GM18519 (cell line): ENCODE results near the gene ANKRD13A.

Experiments
- ATAC-seq: cut with Tn5 transposase; IDR thresholded peaks from one replicate; pipeline ENCODE4 v1.9.1; 2021; ENCODE audit warnings: mild to moderate bottlenecking, moderate library complexity; ENCODE audit not compliant: unreplicated experiment, low FRiP score

Gene ANKRD13A

DNA sequence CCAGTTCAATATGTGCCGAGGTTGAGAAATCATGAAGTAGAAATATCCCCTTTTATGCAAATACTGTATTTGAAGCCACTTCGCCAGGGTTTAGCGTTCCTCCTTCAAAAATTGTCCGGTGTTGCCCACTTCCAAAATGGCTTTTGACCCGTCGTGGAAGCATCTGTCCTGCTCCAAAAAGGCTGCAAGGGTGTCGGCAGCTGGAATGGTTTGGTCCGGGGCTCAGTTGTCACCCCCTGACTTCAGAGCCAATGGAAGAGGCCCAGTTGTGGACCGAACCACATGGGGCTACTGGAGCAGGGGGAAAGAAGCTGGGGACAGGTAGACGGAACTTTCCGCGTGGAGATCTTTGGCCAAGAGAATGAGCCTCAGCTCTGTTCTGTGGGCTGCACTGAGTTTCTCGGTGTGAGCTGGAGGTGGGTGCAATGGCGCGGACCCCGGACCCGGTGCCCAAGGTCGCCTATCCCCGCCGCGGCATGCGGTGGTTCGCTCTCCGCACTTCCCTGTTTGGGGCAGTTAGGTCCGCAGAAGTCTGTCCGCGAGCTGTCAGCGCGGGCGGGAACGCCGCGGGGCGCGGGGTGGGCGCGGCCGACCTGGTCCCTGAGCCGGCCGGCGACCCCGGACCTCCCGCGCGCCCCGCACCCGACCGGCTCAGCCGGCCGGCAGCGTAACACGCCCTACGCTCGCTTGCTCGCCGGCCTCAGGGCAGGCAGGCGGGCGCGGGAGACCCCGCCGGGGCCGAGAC is at the start of gene ANKRD13A:
TSS of gene ANKRD13A (plus strand) at position 527 of the 745 bp plus-strand sequence. CDS start 259 bp downstream, outside the sequence.
- ATAC-seq, result no peak

- no peak for ATAC-seq
Measured at GRCh38 chr12:109950625-109951024, 48.6 kb upstream of the ANKRD13A start.

GRCh38 chr12:109951136-109951535 is 48.1 kb upstream of the ANKRD13A start:
- no peak for ATAC-seq

DNA sequence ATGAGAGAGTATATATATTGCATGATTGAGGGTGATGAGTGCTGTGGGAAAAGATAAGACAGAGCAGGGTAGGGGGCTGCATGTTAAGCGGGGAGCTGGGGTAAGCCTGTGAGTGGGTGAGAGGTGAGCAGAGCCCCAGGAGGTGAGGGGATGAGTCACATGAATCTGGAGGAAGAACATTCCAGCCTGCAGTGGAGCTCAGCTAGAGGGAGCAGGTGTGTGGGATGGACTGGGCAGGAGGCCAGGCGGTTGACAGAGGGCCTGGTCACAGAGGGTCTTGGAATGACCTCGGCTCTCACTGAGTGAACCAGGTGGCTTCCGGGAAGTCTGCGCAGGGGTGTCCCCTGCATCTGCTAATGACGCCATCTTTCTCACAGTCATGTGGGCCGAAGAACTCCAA is 47.5 kb upstream of the ANKRD13A start:
- no peak for ATAC-seq

GRCh38 chr12:109952160-109952858 is 46.9 kb upstream of the ANKRD13A start:
- no peak for ATAC-seq

DNA sequence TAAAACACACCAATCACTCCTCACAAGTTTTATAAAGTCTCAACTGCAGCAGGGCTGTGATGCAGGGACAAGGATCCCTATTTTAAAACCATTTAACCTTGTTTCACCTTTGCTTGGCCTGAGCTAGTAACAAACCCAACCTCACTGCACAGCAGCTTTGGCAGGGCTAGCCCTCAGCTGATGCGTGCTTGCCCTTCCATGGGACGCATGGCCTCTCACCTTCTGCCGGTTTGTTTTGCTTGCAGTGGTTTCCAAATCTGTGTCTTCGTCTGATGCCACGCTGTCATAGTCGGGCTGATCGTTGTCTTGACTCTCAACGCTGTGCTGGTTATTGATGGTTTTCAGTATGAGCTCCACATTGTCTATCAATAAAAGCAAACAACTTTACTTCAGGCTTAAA is 46.4 kb upstream of the ANKRD13A start:
- no peak for ATAC-seq

- no peak for ATAC-seq
Measured at GRCh38 chr12:109953656-109954055, 45.6 kb upstream of the ANKRD13A start.

DNA sequence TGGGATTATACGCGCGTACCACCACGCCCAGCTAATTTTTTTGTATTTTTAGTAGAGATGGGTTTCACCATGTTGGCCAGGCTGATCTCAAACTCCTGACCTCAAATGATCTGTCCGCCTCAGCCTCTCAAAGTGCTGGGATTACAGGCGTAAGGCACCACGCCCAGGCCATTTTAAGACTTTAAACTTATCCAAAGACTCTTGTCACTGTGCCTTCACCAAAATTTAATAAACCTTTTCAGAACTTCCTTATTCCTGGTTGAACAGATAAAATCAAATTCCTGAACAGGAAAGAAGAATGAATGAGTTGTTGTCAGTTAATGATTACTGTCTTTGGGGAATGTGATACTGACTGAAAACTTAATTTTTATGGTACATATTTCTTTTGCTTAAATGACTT is 40.9 kb upstream of the ANKRD13A start:
- ATAC-seq, result no peak

DNA sequence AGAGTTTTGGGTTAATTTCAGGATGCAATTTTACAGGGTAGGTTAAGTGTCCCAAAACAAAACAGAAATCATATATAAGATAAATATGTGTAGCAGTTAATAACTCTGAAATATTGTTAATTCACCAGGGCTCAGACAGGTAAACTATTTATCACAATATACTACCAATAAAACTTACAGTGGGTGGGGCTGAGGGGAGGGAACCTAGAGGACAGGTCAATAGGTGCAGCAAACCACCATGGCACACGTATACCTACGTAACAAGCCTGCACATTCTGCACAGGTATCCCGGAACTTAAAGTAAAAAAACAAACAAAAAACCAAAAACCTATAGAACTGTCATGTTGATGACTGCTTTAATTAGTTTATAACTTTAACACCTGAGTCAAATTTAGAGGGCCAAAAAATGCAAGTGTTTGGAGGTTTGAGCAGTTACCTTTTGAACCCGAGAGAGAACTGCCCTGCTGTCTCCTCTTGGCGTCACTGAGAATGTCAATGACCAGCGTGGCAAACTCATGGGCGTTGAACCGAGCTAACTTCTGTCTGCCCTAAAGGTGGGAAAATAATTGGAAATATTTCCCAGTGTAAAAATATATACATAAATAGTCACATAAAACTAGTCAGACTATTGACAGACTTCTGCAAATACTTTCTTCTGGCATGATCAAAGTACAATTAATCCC is 39.7 kb upstream of the ANKRD13A start:
- ATAC-seq, result no peak

GRCh38 chr12:109961201-109961600 is 38.0 kb upstream of the ANKRD13A start:
- no peak for ATAC-seq

DNA sequence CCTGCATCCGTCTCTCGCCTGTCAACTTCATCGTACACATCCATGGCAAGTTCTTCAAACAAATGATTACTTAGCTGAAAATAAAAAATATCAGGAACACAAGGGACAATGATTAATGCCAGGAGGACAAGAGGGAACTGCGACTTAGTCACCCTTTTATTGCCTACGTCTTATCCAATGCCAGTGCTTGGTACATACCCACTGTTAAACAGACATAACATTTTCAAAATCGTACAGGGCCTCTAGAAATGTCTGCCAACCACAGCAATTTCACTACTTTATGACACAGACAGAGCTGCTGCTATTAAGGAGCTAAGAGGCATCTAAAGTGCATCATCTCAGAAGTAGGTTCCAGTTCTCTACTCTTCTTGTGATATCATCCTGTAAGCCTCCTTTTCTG is 37.6 kb upstream of the ANKRD13A start:
- no peak for ATAC-seq

- ATAC-seq, result no peak
Measured at GRCh38 chr12:109962398-109962797, 36.8 kb upstream of the ANKRD13A start.

DNA sequence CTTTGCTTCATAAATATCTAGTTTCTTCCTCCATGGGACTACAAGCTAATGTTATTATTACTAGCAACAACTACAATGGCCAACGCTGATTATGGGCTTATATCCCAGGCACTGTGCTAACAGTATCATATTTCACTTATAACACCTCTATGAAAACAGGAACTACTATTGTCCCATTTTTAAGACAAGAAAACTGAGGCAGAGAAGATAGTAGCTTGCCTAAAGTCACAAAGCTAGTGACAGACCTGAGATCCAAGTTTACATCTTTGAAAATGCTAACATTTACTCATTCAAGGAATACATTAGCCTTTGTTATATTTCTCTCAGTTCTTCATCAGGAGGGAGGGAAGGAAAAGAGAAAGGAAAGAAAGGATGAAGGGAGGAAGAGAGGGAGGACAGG is 35.9 kb upstream of the ANKRD13A start:
- ATAC-seq, result no peak

- no peak for ATAC-seq
Measured at GRCh38 chr12:109963743-109964429, 35.3 kb upstream of the ANKRD13A start.

DNA sequence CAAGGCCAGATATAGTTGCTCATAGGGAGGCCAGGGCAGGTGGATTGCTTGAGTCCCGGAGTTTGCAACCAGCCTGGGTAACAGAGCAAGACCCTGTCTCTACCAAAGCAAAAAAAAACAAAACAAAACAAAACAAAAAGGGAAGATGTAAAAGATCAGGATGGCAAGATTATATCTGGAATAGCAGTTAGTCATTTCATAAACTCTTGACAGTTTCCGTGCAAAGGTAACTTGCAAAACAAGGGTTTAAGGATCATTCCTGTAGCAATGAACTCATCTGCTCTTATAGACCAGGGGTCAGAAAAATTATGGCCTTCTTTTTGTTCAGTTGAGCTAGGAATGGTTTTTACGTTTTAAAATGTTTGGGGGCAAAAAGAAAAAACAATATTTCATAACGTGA is 32.7 kb upstream of the ANKRD13A start:
- ATAC-seq, result no peak

DNA sequence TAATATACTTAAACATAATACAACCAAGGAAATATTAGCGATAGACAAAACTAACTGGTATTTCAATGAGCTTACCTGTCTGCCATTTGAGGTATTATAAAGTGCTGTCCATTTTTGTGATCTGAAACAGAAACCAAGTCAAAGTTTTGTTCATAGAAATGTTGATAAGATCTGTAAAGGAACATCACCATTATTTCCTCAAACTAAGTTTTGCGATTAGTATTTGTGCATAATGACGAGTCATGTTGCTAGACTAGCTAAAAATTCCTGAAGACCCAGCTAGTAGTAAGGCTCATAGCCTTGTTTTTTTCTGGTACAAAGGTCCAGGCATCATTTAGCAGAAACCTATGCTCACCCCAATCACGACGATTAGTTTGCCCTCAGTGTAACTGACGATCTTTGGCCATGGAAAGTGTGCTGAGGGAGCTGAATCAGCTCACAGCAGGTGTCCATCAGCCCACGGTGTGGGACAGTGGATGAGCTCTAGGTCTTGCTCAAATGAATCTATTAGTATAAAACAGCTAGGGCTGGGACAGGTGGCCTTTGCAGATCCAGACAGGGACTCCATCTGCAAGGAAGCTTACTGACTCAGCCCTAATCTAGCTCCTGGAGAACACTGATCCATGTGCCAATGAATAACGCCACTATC is 31.7 kb upstream of the ANKRD13A start:
- ATAC-seq, result no peak

GRCh38 chr12:109968032-109968420 is 31.2 kb upstream of the ANKRD13A start:
- no peak for ATAC-seq

DNA sequence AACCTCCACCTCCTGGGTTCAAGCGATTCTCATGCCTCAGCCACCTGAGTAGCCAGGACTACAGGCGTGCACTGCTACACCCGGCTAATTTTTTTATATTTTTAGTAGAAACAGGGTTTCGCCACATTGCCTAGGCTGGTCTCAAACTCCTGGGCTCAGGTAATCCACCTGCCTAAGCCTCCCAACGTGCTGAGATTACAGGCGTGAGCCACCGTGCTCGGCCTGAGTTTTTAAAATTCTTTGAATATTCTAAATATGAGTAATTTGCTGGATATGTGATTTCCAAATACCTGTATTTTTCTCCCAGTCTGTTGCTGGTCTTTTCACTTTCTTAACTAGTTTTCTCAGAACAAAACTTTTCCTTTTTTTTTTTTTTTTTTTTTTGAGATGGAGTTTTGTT is 30.4 kb upstream of the ANKRD13A start:
- ATAC-seq, result no peak

DNA sequence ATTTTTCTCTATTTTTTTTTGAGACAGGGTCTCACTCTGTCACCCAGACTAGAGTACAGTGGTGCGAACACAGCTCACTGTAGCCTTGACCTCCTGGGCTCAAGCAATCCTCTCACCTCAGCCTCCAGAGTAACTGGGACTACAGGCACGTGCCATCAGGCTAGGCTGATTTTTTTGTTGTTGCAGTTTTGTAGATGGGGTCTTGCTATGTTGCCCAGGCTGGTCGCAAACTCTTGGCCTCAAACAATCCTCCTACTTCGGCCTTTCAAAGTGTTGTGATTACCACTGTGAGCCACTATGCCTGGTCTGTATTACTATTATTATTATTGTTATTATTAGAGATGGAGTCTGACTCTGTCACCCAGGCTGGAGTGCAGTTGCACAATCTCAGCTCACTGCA is 26.4 kb upstream of the ANKRD13A start:
- no peak for ATAC-seq

GRCh38 chr12:109981311-109981710 is 17.9 kb upstream of the ANKRD13A start:
- ATAC-seq, result no peak
